ENCODE data around the gene CELA3A.

Gene CELA3A

DNA sequence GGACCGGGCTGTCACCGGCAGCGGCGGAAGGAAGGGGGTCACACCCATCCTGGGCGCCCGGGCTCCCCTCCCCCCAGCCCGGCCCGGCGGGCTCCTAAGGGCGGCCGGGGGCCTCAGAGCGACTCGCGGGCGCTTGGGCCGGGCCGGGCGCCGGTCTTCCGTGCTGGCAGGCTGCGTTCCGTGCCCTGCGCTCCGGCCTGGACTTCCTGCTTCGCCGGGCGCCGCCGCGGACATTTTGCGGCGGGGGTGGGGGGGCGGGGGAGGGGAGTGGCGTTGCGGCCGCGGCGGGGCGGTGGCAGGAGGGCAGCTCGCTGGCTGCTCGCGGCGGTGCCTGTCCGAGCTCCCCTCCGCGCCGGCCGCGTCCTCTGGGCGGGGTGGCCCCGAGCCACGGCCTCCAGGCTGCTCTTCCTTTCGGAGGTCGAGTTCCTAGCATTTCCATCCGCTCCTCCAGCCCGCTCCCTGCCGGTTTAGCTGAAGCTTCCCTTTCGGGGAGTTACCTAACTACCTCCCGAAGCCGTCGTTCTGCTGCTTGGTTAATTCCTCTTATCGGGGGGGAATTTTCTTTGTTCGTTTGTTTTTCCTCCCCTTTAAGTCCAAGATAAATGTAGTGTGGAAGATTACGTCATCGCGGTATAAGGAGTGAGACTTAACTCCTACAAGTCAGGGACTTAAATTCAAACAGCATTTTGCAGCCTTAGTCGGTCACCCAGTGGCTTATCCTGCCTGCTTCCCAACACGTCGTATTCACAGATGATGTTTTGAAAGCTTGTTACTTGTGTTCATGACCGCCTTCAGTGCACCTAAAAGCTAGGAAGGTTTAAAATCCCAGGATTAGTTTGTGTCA, 51.8 kb downstream of the CELA3A start (continued):
- TF ChIP-seq GLI4 (tag by site-specific recombination; IDR thresholded peaks at IDR 0.05): no peak
- peak; percentile 65; the same call in 1 of the 2 replicates for TF ChIP-seq SCRT2 (tag by site-specific recombination; IDR thresholded peaks at IDR 0.05)
- TF ChIP-seq TRIM28 (IDR thresholded peaks at IDR 0.05; ENCODE audit: borderline replicate concordance, low read length): no peak
- TF ChIP-seq KLF9 (tag by site-specific recombination; IDR thresholded peaks at IDR 0.05; ENCODE audit: low read depth): no peak; the same call in 1 of the 2 replicates
- TF ChIP-seq IKZF3 (tag by site-specific recombination; IDR thresholded peaks at IDR 0.05): no peak; the same call in 1 of the 2 replicates
- no peak for TF ChIP-seq ZNF423 (tag by site-specific recombination; IDR thresholded peaks at IDR 0.05)
- TF ChIP-seq, protein P1, sequence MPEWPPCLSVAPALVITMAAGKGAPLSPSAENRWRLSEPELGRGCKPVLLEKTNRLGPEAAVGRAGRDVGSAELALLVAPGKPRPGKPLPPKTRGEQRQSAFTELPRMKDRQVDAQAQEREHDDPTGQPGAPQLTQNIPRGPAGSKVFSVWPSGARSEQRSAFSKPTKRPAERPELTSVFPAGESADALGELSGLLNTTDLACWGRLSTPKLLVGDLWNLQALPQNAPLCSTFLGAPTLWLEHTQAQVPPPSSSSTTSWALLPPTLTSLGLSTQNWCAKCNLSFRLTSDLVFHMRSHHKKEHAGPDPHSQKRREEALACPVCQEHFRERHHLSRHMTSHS (tag by site-specific recombination; IDR thresholded peaks at IDR 0.05): no peak
- peak; percentile 64 for TF ChIP-seq ZNF660 (tag by site-specific recombination; IDR thresholded peaks at IDR 0.05)
- TF ChIP-seq ZNF623 (tag by site-specific recombination; IDR thresholded peaks at IDR 0.05): no peak
- TF ChIP-seq, protein P2, sequence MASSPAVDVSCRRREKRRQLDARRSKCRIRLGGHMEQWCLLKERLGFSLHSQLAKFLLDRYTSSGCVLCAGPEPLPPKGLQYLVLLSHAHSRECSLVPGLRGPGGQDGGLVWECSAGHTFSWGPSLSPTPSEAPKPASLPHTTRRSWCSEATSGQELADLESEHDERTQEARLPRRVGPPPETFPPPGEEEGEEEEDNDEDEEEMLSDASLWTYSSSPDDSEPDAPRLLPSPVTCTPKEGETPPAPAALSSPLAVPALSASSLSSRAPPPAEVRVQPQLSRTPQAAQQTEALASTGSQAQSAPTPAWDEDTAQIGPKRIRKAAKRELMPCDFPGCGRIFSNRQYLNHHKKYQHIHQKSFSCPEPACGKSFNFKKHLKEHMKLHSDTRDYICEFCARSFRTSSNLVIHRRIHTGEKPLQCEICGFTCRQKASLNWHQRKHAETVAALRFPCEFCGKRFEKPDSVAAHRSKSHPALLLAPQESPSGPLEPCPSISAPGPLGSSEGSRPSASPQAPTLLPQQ (tag by site-specific recombination; IDR thresholded peaks at IDR 0.05): peak; percentile 62
- TF ChIP-seq ZNF121 (tag by site-specific recombination; IDR thresholded peaks at IDR 0.05): no peak
- TF ChIP-seq ZFP41 (tag by site-specific recombination; IDR thresholded peaks at IDR 0.05; ENCODE audit: borderline replicate concordance): no peak
- no peak for TF ChIP-seq ZNF596 (tag by site-specific recombination; IDR thresholded peaks at IDR 0.05)
- no peak for TF ChIP-seq ZNF155 (tag by site-specific recombination; IDR thresholded peaks at IDR 0.05)
- TF ChIP-seq ZNF16 (tag by site-specific recombination; IDR thresholded peaks at IDR 0.05; ENCODE audit: low read depth): no peak
- TF ChIP-seq ZNF24 (tag by site-specific recombination; IDR thresholded peaks at IDR 0.05): no peak
- TF ChIP-seq EGR2 (tag by site-specific recombination; IDR thresholded peaks at IDR 0.05; ENCODE audit: low read depth): no peak
- TF ChIP-seq, protein P3, sequence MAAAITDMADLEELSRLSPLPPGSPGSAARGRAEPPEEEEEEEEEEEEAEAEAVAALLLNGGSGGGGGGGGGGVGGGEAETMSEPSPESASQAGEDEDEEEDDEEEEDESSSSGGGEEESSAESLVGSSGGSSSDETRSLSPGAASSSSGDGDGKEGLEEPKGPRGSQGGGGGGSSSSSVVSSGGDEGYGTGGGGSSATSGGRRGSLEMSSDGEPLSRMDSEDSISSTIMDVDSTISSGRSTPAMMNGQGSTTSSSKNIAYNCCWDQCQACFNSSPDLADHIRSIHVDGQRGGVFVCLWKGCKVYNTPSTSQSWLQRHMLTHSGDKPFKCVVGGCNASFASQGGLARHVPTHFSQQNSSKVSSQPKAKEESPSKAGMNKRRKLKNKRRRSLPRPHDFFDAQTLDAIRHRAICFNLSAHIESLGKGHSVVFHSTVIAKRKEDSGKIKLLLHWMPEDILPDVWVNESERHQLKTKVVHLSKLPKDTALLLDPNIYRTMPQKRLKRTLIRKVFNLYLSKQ (tag by site-specific recombination; IDR thresholded peaks at IDR 0.05; ENCODE audit: borderline replicate concordance): no peak
- TF ChIP-seq ZXDB (tag by site-specific recombination; IDR thresholded peaks at IDR 0.05): peak; percentile 77
- TF ChIP-seq ZBTB20 (tag by site-specific recombination; IDR thresholded peaks at IDR 0.05): peak; percentile 63
- no peak for TF ChIP-seq ZNF426 (tag by site-specific recombination; IDR thresholded peaks at IDR 0.05)
- TF ChIP-seq, protein P4, sequence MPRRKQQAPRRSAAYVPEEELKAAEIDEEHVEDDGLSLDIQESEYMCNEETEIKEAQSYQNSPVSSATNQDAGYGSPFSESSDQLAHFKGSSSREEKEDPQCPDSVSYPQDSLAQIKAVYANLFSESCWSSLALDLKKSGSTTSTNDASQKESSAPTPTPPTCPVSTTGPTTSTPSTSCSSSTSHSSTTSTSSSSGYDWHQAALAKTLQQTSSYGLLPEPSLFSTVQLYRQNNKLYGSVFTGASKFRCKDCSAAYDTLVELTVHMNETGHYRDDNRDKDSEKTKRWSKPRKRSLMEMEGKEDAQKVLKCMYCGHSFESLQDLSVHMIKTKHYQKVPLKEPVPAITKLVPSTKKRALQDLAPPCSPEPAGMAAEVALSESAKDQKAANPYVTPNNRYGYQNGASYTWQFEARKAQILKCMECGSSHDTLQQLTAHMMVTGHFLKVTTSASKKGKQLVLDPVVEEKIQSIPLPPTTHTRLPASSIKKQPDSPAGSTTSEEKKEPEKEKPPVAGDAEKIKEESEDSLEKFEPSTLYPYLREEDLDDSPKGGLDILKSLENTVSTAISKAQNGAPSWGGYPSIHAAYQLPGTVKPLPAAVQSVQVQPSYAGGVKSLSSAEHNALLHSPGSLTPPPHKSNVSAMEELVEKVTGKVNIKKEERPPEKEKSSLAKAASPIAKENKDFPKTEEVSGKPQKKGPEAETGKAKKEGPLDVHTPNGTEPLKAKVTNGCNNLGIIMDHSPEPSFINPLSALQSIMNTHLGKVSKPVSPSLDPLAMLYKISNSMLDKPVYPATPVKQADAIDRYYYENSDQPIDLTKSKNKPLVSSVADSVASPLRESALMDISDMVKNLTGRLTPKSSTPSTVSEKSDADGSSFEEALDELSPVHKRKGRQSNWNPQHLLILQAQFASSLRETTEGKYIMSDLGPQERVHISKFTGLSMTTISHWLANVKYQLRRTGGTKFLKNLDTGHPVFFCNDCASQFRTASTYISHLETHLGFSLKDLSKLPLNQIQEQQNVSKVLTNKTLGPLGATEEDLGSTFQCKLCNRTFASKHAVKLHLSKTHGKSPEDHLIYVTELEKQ (tag by site-specific recombination; IDR thresholded peaks at IDR 0.05; ENCODE audit: borderline replicate concordance): no peak
- TF ChIP-seq ZNF133 (tag by site-specific recombination; IDR thresholded peaks at IDR 0.05): no peak
- TF ChIP-seq ZNF558 (tag by site-specific recombination; IDR thresholded peaks at IDR 0.05): peak; percentile 66
- TF ChIP-seq ZNF473 (tag by site-specific recombination; IDR thresholded peaks at IDR 0.05): no peak
- no peak for TF ChIP-seq GFI1B (tag by site-specific recombination; IDR thresholded peaks at IDR 0.05)
- no peak for TF ChIP-seq ZNF510 (tag by site-specific recombination; IDR thresholded peaks at IDR 0.05; ENCODE audit: insufficient replicate concordance)
- no peak for TF ChIP-seq HOXC10 (CRISPR knock-in tag; IDR thresholded peaks at IDR 0.05)
- peak; percentile 92 for TF ChIP-seq ZNF600 (tag by site-specific recombination; IDR thresholded peaks at IDR 0.05)
- TF ChIP-seq ZNF341 (tag by site-specific recombination; IDR thresholded peaks at IDR 0.05; ENCODE audit: low read depth): peak; percentile 98
- TF ChIP-seq SETDB1 (IDR thresholded peaks at IDR 0.05; ENCODE audit: insufficient read length, low read length): no peak
- no peak for TF ChIP-seq ZNF658 (tag by site-specific recombination; IDR thresholded peaks at IDR 0.05)
- TF ChIP-seq ZNF175 (tag by site-specific recombination; IDR thresholded peaks at IDR 0.05): no peak
- TF ChIP-seq ZNF777 (tag by site-specific recombination; IDR thresholded peaks at IDR 0.05; ENCODE audit: borderline replicate concordance): no peak
- TF ChIP-seq KLF7 (tag by site-specific recombination; IDR thresholded peaks at IDR 0.05; ENCODE audit: borderline replicate concordance): no peak

Measured in HEK293 (cell line).